Measurements from ENCODE around the gene C12orf42. TPM values are rescaled to one million over a fixed set of nuclear protein-coding genes. Genes with fewer than 3 reads are reported as not detected.

Gene C12orf42
- total and polyA plus RNA-seq, 10 of the 15 experiments (the other 5 are each of a cell fraction or from before 2014, with no cell fraction given): 1.4 to 7.0 (median 2.4) TPM

GRCh38 chr12:103314786-103315185, 181.0 kb downstream of the C12orf42 start:
- Histone ChIP-seq H3K27me3 (replicated peaks in 1 of 2; ENCODE audit: control insufficient read depth in 2 of 2, insufficient read depth in 2 of 2, low read length in 1 of 2) (no peaks in the 10 kb centered on the region), H3K36me3 (ENCODE audit: control insufficient read depth in 2 of 2, insufficient read depth in 2 of 2, low read length in 1 of 2) (no peaks in the 10 kb centered on the region), H3K4me3 (no peak overlapping the region), H3K9ac (ENCODE audit: control insufficient read depth, insufficient read depth, low read length) (no peak overlapping the region), H2AFZ (ENCODE audit: control insufficient read depth, low read depth, low read length) (no peak overlapping the region), H3K27ac (ENCODE audit: control insufficient read depth, insufficient read depth) (no peak overlapping the region), H3K4me2 (ENCODE audit: control insufficient read depth, insufficient read depth) (no peak overlapping the region), H3K79me2 (ENCODE audit: control insufficient read depth, insufficient read depth, low read length) (no peaks in the 10 kb centered on the region), H3K4me1 (ENCODE audit: control insufficient read depth, insufficient read depth, low read length) (0 out of 2 replicates have a peak, but pooled peaks cover 5% of the 10 kb centered on the region), H4K20me1 (ENCODE audit: control insufficient read depth, insufficient read depth) (no peaks in the 10 kb centered on the region), H3K9me3 (replicated peaks; ENCODE audit: control insufficient read depth, insufficient read depth, low read length) (no peaks in the 10 kb centered on the region; the same call in 2 of the 3 replicates)
- ChIA-PET SMC1A (ENCODE audit: uncharacterized antibody, unreplicated experiment) (no interaction called here), CTCF (interaction anchor here (1.4 kb wide), 1 partner anchor 12 kb away, joined by 4 read pairs; no protein-coding TSS in a partner anchor), RAD21 (ENCODE audit: unreplicated experiment) (no interaction called here), POLR2A (no interaction called here)
- TF ChIP-seq BHLHE40 (IDR thresholded peaks at IDR 0.05; ENCODE audit: borderline replicate concordance in 1 of 2, low read depth in 2 of 2, low read length in 1 of 2) (no peak), SMAD1 (IDR thresholded peaks at IDR 0.05; ENCODE audit: low read depth, partially characterized antibody) (no peak), CEBPB (IDR thresholded peaks at IDR 0.05; ENCODE audit: borderline replicate concordance in 1 of 2, low read depth in 2 of 2, low read length in 2 of 2) (no peak), PKNOX1 (IDR thresholded peaks at IDR 0.05) (no peak), ATF7 (IDR thresholded peaks at IDR 0.05; ENCODE audit: low read depth) (no peak), CREM (IDR thresholded peaks at IDR 0.05; ENCODE audit: low read depth) (no peak), MEF2A (IDR thresholded peaks at IDR 0.05; ENCODE audit: insufficient read depth, low read depth, low read length) (no peak), STAT3 (IDR thresholded peaks at IDR 0.05; ENCODE audit: low read depth, low read length) (no peak), RAD21 (IDR thresholded peaks at IDR 0.05; ENCODE audit: insufficient read depth, low read depth, low read length) (no peak)
- TF ChIP-seq, protein P1, sequence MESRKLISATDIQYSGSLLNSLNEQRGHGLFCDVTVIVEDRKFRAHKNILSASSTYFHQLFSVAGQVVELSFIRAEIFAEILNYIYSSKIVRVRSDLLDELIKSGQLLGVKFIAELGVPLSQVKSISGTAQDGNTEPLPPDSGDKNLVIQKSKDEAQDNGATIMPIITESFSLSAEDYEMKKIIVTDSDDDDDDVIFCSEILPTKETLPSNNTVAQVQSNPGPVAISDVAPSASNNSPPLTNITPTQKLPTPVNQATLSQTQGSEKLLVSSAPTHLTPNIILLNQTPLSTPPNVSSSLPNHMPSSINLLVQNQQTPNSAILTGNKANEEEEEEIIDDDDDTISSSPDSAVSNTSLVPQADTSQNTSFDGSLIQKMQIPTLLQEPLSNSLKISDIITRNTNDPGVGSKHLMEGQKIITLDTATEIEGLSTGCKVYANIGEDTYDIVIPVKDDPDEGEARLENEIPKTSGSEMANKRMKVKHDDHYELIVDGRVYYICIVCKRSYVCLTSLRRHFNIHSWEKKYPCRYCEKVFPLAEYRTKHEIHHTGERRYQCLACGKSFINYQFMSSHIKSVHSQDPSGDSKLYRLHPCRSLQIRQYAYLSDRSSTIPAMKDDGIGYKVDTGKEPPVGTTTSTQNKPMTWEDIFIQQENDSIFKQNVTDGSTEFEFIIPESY (IDR thresholded peaks at IDR 0.05): no peak
- TF ChIP-seq, protein P2, sequence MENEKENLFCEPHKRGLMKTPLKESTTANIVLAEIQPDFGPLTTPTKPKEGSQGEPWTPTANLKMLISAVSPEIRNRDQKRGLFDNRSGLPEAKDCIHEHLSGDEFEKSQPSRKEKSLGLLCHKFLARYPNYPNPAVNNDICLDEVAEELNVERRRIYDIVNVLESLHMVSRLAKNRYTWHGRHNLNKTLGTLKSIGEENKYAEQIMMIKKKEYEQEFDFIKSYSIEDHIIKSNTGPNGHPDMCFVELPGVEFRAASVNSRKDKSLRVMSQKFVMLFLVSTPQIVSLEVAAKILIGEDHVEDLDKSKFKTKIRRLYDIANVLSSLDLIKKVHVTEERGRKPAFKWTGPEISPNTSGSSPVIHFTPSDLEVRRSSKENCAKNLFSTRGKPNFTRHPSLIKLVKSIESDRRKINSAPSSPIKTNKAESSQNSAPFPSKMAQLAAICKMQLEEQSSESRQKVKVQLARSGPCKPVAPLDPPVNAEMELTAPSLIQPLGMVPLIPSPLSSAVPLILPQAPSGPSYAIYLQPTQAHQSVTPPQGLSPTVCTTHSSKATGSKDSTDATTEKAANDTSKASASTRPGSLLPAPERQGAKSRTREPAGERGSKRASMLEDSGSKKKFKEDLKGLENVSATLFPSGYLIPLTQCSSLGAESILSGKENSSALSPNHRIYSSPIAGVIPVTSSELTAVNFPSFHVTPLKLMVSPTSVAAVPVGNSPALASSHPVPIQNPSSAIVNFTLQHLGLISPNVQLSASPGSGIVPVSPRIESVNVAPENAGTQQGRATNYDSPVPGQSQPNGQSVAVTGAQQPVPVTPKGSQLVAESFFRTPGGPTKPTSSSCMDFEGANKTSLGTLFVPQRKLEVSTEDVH (IDR thresholded peaks at IDR 0.05; ENCODE audit: low read depth, partially characterized antibody): no peak
- intact Hi-C loops (cut with micrococcal nuclease; ENCODE audit: unreplicated experiment) (no loop called here), in situ Hi-C loops (cut with MboI) (no loop called here)
- no TSS peak for BruUV-seq (replicated peaks)
- 53% methylated on average over 2 of the region's 2 CpGs for WGBS (ENCODE audit: insufficient coverage, insufficient replicate concordance, low lambda C conversion rate, missing lambda C conversion rate)
- FAIRE-seq: no peak
- ATAC-seq: no peak
- no peak for DNase-seq (ENCODE audit: low read depth, low spot score)

All from GM12878 (cell line).